Limb (tissue), 2 donors: Measurements from ENCODE around the gene CGB5.
"Not testable (repeated sequence)": the region's sequence is repeated elsewhere in the genome, so short reads cannot be mapped to it uniquely, and the experiment has no call there.

Experiments used
- DNase-seq, 2 donors: peaks; one replicate each; pipeline ENCODE4 v3.0.0-alpha.2; 2016; ENCODE audit errors: extremely low spot score in 2 of 2

CGB5 gene

DNA sequence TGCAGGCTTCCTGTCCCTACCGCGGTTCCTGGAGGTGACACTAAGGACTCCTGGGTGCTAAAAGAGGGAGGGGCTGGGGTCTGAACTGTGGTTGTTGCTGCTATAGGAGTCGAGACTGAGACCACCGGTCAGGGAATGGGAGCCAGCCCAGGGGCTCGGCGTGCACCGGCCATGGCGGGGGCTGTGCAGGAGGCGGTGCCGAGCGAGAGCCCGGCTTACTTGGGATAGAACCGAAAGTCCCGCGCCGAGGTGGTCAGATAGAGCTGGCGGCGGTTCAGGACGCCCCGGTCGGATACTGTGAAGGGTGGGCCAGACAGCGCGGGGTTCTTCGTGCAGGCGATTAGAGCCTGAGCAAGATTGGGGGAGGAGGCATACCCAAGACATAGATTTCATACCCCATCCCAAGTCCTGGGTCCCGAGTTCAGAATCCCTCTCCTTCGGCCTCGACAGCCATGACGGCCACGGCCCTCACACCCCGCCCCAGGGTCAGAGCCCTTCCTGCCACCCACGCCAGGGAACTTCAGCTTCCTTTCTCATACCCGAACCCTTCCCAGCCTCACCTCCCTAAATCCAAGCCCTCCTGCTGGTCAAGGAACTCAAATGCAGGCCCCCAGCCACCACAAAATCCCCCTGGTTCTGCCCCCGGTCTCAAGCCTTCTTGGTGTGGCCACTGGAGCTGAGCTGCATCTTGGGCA, 13.4 kb downstream of the CGB5 start:
- not testable (repeated sequence) for DNase-seq

DNA sequence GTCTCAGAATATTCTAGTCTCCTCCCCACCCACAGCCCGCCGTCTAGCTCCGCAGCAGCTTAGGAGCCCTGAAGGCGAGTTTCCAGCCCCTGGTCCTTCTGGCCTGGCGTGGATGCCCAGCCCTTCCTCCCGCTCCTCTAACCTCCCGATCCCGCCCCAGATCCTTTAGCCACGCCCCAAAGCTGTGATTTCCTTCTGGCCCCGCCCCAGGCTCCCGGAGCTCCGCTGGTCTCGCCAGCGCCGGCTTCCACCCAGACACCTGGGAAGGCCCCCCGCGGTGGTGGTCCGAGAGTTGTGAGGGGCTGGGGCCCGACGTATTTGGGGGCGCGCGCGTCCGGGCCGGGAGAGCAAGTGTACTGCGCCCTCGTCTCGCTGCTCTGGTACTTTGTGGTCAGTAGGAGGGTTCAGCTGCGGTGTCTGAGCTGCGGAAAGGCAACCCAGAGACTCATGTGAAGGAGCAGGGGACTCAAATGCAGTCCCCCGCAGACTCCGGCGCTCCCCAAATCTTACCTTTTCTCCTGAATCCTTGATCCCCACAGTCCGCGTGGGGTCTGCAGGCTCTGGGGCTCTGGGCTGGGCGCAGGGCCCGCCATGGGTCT, 14.1 kb downstream of the CGB5 start, which contains the start of gene CGB7:
TSS of gene CGB7 (minus strand) at position 114 of the 599 bp plus-strand sequence. CDS start 2,374 bp downstream, outside the sequence.
- peak; percentile 26 to 61 for DNase-seq

DNA sequence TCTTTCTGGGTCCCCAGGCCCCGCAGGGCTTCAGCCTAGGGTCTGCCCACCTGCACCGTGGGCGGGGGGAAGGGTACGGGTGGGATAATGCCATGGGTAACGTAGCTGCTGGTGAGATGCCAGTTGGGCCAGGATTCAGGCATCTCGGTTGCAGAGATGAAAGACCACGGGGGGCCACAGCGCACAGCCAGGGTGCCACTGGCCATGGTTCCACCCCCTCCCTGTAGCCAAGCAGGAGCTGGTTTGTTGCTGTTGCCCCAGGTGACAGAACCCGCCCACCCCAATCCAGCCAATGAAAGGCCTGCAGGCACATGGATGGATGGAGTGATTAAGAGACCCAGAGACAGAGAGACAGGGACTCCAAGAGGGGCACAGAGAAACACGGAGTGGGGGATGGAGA, 14.9 kb downstream of the CGB5 start:
- no peak for DNase-seq

GRCh38 chr19:49059053-49059452, 15.4 kb downstream of the CGB5 start:
- no peak for DNase-seq

DNA sequence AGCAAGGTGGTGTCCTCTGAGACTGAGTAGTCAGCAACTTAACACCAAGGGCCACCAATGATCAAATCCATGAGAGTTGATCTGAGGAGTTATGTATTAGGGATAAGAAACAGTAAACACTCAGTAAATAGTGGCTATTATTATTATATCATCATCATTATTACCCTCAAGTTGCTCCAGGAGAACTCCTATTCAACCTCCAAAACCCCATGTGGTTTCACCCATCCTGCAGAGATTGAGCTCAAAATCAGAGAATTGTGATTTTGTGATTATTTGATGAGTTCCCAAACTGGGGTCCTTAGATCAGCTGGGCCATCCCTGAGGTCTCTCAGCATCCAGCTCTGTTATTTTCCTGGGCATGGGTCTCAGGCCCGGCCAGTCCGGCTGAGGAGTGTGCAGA, 17.4 kb downstream of the CGB5 start:
- DNase-seq = no peak

GRCh38 chr19:49061445-49061844, 17.8 kb downstream of the CGB5 start:
- no peak for DNase-seq

DNA sequence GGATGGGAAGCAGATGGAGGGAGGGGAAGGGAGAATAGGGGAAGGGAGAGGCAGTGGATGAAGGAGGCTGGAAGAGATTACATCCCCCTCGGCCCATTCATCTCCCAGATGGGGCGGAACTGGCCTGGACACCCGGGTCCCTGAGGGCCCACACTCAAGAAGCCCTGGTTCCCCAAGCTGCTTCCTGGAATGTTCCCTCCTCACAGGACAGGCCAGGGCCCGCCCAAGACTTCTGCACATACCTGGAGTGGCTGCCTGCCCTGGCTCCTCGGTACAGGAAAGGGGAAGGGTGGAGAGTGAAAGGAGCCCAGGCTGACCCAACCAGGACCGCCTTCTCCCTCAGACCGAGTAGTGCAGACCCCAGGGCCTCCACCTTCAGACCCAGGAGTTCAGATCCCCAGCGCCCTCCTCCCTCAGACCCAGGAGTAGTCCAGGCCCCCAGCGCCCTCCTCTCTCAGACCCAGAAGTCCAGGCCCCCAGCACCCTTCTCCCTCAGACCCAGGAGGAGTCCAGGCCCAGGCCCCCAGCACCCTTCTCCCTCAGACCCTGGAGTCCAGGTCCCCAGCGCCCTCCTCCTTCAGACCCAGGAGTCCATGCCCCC, 20.5 kb downstream of the CGB5 start:
- no peak for DNase-seq

GRCh38 chr19:49064768-49065611, 21.3 kb downstream of the CGB5 start, which contains the start of gene NTF4:
NTF4 (minus strand) TSS chr19:49064818; CDS start chr19:49061997, 2,821 bp downstream.
- peak in 1 of 2 donors; percentile 75 for DNase-seq

DNA sequence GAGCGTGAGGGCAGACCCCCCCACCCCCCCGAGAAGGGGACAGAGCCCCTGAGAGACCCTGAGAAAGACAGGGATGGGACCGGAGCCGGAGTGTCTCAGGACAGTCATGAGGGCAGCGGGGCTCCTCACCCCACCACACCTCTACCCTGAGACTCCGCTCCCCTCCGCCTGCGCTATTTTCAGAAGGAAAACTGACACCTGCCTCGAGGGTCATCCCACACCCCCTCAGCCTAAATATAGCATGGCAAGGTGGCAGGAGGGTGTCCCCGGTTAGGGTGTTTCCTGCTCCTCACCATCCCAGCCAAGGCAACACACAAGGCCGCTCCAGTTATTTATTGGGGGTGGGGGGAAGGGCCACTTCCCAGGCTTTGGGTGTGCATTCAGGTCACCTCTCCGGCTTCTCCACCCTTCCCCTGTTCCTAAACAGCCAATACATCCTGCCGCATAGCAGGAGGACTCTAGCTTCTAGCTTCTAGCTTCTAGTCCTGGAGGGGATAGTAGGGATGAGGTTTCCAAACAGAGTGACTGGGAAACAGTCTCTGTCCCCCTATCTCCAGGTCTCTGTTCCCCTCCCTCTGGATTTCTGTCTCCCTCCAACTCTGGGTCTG, 22.4 kb downstream of the CGB5 start:
- DNase-seq = no peak

DNA sequence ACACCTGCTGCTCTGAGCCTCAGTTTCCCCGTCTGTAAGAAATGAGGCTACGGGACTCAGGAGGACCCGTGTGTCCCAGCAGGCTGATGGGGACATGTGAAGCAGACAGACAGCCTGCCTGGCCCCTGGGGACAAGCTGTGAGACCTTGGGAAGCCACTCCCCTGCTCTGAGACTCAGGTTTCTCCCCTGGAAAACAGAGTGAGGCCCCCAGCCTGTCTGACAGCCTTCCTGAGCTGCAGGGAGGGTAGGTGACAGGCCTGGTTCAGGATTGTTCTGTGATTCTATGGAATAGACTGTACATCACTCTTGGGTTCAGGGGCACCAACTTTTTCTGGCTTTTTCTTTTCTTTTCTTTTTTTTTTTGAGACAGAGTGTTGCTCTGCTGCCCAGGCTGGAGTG, 23.9 kb downstream of the CGB5 start:
- DNase-seq = no peak

DNA sequence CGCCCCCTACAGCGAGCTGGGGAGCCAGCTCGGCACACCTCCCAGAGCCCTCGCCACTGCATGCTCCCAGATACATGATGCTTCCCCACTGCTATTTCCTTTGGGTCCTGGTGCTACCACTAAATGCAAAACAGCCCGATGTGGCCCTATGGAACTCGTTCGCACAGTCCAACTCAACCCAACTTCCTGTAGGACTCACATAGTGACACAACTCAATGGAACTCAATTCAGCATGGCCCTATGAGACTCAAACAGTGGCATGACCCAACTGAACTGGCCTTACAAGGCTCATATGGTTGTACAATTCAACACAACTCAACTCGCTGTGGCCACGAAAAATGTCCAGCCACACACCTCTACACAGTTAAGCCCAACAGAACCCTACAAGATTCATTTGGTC, 25.4 kb downstream of the CGB5 start:
- DNase-seq = no peak

DNA sequence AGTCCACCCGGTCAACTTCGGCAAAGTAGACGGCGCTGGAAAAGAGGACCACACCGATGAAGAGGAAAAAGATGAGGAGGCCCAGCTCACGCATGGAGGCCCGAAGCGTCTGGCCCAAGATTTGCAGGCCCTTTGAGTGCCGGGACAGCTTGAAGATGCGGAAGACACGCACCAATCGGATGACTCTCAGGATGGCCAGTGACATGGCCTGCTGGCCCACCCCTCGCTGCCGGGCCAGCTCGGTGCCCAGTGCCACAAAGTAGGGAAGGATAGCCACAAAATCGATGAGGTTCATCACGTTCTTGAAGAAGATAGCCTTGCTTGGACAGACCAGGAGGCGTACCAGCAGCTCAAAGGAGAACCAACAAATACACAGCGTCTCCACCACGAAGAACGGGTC, 26.8 kb downstream of the CGB5 start:
- no peak for DNase-seq

GRCh38 chr19:49071860-49072547, 28.4 kb downstream of the CGB5 start:
- peak in 1 of 2 donors; percentile 63 for DNase-seq

DNA sequence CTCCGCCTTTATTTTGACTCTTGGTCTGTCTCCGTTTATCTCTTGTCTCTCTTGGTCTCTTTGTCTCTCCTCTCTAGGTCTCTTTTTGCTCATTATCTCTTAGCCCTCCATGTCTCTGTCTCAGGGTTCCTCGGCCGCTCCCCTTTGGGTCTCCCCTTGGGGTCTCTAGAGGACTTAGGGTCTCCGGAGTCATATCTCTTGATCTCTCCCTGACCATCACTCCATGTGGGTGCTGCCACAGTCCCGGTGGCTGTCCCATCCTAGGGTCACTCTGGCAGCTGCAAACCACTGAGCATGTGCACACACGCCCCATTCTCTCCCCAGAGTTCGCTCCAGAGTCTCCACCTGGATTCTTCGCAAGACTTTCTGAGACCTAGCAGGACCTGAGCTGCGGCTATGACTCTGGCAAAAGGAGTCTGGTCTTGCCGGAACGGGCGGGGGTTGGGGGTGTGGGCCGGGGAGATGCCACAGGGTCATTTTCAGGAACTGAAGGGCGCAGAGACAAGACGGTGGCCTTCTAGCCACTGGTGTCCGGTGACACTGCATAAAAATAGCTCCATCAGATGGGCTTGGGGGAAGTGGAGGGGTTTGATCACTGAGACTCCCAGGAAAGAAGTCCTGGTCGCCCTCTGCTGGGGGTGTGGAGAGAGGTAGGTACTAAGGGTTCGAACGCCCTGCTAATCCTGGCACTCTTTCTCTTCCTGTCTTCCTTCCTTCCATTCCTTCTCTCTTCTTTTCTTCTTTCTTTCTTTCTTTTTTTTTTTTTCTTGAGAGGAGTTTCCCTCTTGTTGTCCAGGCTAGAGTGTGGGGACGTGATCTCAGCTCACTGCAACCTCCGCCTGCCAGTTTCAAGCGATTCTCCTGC, 30.1 kb downstream of the CGB5 start:
- DNase-seq = no peak

GRCh38 chr19:49074869-49075268, 31.2 kb downstream of the CGB5 start:
- DNase-seq = not testable (repeated sequence)

GRCh38 chr19:49080392-49080791, 36.7 kb downstream of the CGB5 start:
- DNase-seq = no peak

GRCh38 chr19:49081273-49081672, 37.6 kb downstream of the CGB5 start:
- no peak for DNase-seq

DNA sequence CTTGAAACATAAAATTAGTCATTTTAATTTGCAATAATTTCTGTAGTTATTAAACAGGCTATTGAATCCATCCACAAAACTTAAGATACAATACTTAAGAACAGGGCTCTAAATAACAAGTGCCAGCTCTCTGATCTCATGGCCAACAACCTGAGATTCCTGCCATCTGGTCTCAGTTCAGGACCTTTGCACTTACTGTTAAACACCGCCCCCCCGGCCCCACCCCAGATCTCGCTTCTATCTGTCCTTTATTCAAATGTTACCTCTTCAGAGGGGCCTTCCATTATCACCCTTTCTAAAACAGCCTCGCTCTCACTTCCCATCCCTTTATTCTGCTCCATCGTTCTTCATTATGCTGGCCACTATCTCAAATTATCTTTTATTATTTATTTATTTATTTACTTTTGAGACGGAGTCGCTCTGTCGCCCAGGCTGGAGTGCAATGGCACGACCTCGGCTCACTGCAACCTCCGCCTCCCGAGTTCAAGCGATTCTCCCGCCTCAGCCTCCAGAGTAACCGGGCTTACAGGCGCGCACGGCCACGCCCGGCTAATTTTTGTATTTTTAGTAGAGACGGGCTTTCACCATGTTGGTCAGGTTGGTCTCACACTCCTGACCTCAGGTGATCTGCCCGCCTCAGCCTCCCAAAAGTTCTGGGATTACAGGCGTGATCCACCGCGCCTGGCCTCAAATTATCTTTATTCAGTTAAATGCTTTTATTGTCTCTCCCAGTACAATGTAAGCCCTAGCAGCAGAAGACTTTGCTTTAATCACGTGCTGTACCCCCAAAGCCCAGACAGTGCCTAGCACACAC, 40.8 kb downstream of the CGB5 start:
- DNase-seq = no peak
